HS-5 (cell line): Measurements from ENCODE around the gene RNF38.
A peak's percentile ranks its signal among the peaks of the same experiment; 100 is the strongest.
"Not testable (repeated sequence)": the region's sequence is repeated elsewhere in the genome, so short reads cannot be mapped to it uniquely, and the experiment has no call there.

ENCODE experiments used
- DNase-seq: peaks from one replicate; pipeline ENCODE4 v3.0.0-alpha.2; 2012; ENCODE audit warnings: low read depth

The RNF38 gene

GRCh38 chr9:36402536-36402935, 2.5 kb upstream of the RNF38 start:
- no peak for DNase-seq

DNA sequence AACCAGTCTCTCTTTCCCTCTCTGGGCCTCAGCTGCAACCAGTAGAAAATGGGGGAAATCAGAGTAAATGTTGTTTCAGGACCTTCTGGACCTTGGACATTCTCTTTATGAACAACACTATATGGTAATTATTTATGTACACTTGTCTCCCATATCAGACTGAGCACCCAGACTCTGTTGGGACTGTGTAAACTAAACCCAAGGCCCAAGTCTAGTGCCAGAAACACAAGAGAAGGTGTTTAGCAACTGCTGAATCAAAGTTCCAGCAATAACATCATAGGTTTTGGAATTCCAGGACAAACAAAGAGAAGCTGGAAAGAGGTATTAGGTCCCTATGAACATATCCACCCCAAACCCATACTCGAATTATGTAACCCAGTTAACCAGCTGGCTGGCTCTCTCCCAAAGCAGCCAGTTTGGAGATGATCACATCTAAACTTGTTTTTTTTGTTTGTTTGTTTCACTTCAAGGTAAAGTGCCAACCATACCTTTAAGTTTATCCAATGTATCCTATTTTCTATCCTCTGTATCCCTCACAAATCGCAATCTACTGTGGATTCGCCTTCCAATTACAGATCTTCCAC, 1.9 kb upstream of the RNF38 start:
- no peak for DNase-seq

DNA sequence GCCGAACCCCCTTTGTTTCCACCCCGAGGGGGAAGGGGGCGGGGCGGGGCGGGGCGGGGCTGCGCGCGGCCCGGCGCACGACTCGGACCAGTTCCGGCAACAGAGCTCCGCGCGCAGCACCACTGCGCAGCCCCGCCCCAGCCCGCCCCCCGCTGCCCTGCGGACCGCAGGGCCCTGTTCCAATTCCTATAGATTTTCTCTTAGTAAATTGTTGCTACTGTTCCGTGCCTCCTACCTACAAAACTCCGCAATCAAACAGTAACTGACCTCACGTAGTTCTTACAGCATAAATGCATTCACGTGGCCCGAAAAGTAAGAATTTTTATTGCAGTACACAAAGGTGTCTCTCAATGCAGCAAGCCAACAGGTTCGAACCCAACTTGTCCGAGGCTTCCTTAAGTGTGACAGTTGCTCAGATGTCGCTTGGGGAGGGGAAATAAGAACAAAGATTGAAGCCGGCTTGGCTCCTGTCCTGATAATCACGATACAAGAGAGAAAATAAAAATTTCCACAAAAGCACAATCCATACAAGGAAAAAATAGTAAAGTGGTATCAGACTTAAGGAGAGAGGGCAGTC, 1.2 kb upstream of the RNF38 start:
- peak; percentile 35 for DNase-seq

DNA sequence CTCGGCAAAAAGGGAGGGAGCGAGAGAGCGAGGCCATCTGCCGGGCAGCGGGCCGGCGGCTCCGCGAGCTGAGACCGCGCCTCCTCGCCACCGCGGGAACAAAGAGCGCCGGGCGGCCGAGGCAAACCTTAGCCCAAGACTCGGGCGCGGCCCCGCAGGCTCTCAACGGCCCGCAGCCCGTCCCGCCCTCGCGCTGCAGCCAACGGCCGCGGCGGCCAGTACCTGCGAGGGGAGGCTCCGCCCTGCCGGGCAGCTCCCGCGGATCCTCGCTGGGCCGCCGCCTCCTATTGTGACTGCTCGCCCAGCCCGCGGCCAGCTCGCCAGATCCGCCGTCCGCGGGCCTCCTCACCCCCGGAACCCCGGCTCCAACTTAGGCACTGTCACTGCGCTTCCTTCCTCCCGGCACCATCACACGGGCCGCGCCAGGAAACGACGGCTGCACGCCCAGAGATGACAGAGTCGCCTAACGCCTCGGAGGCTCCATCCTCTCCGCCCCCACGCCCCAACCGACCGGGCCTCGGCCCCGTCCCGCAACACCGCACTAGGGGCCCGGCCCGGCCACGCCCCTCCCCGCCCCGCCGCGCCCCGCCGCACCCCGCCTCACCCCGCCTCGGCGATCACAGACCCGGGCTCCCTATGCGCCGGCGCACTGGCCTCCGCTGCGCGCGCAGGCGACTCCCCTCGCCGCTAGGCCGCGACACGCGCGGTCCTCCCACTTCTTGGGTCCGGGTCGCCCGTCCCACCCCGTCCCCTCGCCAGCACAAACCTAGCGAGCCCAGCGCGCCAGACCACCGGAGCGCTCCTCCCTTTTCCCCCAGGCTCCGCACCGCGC, 479 bp upstream of the RNF38 start:
- DNase-seq, result peak; percentile 42

DNA sequence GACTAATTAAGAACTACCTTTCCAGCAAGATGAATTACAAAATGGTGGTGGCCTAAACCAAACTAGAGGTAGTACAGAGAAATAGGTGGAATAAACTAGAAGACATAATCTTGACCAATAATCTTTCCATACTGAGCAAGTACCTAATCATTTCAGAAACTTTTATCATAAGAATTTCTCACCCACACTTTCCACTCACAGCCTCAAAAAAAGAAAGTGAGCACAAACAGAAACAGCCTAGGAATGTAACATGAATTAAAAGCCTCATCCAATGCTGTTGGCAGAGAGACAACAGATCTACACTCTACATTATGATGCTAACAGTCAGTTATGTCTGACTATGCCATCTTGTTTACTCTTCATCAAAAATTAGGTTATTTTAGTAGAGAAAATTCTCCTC, 1.3 kb downstream of the RNF38 start:
- no peak for DNase-seq

GRCh38 chr9:36396985-36397384, 3.1 kb downstream of the RNF38 start:
- DNase-seq, result no peak

DNA sequence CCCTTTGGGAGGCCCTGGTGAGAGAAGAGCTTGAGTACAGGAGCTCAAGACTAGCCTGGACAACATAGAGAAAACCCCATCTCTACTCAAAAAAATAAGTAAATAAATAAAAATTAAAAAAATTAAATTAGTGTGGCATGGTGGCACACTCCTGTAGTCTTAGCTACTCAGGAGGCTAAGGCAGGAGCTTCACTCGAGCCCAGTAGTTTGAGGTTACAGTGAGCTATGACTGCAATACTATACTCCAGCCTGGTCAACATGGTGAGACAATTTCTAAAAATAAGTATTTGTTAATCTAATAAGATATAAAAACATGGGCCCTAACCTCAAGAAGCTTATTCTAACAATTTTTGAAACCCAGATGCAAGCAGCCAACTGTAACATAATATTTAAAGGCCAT, 7.6 kb downstream of the RNF38 start:
- DNase-seq, result no peak

DNA sequence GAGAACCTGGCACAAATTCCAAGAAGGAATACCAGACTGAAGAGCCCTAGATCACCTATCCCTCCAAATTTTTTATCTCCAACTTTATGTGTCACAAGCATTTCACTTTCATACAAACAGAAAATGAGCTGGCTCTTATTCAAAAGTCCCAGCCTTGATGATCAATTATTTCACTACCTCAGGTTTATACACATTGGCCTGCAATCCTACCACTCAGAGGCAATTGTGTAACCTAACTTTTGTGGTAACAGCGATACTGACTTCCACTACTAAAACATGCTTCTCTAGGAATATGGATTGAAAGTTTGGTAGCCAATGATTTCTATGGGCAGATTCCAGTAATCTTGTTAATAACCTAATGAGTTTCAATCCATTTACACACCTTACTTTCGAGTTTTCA, 10.5 kb downstream of the RNF38 start:
- DNase-seq, result no peak

DNA sequence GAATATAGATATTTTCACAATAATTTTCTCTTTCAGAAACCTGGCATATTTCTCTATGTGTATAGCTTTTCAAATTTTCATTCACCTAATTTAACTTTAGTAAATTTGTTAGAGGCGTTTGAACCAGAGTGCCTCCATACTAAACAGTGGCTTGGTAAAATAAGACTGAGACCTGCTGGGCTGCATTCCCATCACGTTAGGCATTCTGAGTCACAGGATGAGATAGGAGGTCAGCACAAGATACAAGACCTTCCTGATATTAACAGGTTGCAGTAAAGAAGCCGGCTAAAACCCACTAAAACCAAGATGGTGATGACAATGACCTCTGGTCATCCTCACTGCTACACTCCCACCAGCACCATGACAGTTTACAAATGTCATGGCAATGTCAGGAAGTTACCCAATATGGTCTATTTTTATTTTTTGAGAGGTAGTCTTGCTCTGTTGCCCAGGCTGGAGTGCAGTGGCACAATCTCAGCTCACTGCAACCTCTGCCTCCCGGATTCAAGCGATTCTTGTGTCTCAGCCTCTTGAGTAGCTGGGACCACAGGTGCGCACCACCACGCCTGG, 13.6 kb downstream of the RNF38 start:
- not testable (repeated sequence) for DNase-seq

- no peak for DNase-seq
Measured at GRCh38 chr9:36382484-36382883, 17.6 kb downstream of the RNF38 start.

DNA sequence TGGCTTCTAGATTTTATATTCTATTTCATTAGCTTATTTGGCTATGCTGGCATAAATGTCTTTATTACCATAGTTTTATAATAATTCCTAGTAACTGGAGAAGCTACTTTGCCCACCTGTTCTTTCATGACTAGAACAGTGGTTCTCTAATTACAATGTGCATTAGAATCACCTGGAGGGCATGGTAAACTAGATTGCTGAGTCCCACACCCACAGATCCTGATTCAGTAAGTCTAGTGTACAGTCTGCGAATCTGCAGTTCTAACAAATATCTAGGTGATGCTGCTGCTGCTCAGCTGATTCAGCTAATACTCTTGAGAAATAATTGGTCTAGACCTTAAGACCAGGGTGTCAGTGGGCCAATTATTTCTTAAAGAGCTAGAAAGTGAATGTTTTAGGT, 35.5 kb downstream of the RNF38 start:
- no peak for DNase-seq

DNA sequence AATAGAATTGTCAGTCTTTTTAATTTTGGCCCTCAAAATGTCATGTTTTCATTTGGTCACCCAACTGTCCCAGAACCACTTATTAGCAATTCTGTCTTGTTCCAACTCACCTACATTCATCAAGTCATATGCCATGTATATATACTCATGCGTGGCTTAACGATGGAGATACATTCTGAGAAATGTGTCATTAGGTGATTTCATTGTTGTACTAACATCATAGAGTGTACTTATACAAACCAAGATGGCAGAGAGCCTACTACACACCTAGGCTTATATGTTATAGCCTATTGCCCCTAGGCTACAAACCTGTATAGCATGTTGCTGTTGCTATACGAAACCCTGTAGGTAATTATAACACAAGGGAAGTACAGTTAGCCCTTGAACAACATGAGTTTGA, 36.6 kb downstream of the RNF38 start:
- DNase-seq, result no peak

DNA sequence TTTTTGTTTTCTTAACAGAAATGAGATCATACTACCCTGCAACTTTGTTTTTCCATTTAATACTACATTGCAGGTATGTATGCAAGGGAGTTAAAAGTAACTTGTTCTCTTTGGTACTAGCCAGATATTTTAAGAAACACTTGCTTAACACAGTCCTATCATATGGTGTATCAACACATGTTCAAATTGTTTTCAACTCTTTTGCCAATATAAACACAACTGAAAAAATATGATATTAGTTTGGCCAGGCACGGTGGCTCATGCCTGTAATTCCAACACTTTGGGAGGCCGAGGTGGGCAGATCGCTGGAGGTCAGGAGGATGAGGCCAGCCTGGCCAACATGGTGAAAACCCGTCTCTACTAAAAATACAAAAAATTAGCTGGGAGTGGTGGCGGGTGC, 41.6 kb downstream of the RNF38 start:
- no peak for DNase-seq

DNA sequence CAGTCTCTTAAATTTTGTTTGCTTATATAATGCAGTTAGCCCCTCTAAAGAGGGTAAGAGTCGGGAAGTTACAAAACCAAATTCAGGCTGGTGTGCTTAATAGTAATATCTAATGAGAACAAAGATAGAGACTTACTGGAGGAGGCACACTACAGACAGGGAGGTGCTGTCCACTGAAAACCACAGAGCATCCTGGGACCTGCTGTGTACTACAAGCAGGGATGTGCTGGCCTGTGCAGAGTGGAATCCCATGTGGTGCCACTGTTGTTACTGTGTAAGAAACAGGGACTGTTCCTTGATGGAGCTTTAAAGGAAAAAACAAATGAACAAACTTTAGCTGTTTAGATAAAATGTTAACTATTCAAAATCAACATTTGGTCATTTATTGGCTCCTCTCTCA, 42.4 kb downstream of the RNF38 start:
- DNase-seq, result no peak

- DNase-seq, result no peak
Measured at GRCh38 chr9:36346569-36346968, 53.5 kb downstream of the RNF38 start.

DNA sequence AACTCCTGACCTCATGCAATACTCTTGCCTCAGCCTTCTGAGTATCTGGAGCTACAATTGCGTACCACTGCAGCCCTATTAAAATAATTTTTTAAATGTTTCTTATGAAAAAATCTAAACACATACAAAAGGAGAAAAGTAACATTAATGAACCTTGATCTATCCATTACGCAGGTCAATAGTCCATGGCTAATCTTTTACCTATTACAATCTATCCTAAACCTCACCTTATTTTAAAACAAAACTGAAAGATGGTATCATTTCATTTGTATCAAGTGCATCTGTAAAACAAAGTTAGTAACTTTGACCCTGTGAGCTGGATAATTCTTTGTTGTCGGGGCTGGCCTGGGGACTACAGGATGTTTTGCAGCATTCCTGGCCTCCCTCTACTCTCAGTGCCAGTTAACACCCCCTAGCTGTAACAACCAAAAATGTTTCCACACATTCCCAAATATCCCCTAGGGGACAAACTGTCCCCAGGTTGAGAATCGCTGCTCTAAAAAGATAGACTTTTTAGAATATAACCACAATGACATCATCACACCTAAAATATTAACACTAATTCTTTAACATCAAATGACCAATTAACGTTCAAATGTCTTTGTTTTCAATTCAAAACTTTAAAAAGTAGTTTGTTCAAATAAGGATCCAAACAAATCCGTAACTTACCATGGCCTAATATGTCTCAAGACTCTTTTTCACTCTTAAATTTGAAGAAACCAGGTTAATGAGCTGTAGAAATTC, 54.8 kb downstream of the RNF38 start:
- no peak for DNase-seq

DNA sequence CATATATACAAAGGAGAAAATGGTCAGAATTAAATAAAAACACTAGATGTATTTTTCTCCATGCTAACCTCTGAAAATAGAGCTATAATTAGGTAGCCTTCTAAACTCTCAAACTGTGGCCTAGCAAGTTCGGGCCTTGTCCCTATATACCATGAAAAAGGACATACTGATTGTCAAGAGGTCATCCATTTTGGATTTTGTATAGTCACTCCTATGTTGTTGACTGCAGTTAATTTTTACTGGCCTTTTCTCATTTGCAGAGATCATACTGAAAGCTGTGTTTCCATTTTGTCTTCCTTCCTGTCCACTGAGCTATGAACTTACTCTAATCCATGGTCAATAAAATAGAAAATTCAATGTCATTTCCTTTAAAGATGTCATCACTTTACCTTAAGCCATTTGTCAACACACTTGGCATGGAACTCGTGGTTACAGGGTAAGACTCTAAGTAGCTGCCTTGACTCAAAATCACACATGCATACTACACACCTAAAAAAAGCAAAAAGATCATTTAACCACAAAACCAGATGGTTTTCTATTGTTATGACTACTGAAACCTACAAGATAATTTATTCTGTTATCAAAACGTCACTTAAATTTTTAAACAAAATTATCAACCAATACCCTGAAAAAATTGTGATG, 58.0 kb downstream of the RNF38 start:
- no peak for DNase-seq

DNA sequence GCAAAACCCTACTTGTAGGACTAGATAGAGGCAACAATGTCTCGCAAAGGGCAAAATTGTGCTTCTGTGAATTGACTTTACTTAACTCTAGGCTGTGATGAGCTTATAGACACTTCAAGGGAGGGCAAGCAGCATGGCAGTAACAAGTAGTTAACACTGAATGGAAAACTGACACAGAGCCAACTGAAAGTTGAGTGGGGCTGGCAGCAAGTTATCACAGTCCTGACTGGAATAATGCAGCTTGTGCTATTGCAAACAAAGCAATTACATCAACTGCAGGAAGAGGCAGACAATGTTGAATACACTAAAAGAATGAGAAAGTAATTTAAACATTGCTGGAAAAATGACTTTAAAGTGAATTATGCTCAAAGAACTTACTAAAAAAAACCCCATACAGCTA, 62.2 kb downstream of the RNF38 start:
- no peak for DNase-seq

- DNase-seq, result no peak
Measured at GRCh38 chr9:36337002-36337401, 63.1 kb downstream of the RNF38 start.

DNA sequence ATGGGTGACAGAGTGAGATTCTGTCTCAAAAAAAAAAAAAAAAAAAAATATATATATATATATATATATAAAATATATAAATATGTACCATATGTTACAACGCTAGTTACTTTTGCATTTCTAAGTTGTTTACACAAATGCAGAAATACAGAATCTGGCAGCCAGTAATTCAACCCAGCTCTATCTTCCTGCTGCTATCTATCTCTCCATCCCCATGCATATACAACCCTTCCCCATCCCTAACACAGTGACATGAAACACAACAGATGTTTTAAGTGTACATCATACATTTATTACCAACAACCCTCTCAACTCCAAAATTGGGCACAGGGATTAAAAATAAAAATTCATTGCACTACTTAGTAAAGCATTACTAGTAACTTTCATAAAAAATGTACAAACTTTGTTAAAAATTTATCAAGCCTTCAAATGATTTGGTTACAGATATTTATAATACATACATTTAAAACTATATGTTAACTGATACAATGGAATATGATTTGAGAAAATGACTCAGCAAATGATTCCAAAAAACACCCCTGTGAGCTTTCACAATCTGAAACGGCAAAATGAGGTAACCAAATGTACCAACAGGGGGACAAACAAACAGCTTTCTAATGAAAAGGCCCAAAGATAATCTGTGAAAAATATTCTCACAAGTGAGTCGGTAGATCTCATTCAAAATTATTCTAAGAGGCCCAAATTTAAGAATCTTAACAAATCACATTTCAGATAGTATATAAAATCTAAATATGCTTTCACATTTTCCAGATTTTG, 63.8 kb downstream of the RNF38 start:
- no peak for DNase-seq

DNA sequence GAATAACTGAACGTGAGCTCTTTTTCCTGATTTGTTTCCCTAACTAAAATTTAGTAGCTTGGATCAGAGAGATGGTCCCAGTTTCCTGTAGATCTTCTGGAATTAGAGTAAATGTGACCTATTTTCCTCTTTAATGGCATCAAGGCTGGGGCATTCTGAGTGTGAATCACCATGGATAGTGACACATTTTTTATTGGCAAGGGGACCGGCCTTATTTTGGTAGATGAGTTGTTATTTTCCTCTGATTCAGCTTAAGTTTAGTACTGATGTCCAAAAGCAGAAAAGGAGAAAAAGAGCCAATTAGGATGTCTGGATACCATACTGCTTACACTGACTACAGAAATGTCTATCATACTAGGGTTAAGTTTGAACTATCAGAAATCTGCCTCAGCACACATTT, 68.1 kb downstream of the RNF38 start:
- DNase-seq, result no peak
